ENCODE measurements around the gene DOCK1.

Gene DOCK1

GRCh38 chr10:126930131-126930882 lies 25.1 kb downstream of the DOCK1 start:
- H3K27me3 ChIP-seq (ENCODE audit: insufficient read depth, low read depth): no peaks in the 10 kb centered on the region
- no peak for TF ChIP-seq CTCF (conservative IDR thresholded peaks at IDR 0.05; ENCODE audit: low read depth, low read length)
- H3K4me1 ChIP-seq (ENCODE audit: low read depth, poor library complexity, severe bottlenecking): no peaks in the 10 kb centered on the region
- H3K4me2 ChIP-seq: no peak overlapping the region
- H3K27ac ChIP-seq: no peak overlapping the region
- no peak overlapping the region for H3K9ac ChIP-seq
- no peak overlapping the region for H3K4me3 ChIP-seq (IDR thresholded peaks at IDR 0.05; ENCODE audit: insufficient read depth, low read depth, low read length)
- no peak overlapping the region for H2AFZ ChIP-seq (ENCODE audit: low read depth)
- H3K79me2 ChIP-seq (ENCODE audit: insufficient read depth, low read depth): no peaks in the 10 kb centered on the region
- no peaks in the 10 kb centered on the region for H4K20me1 ChIP-seq (ENCODE audit: insufficient read depth)
- H3K36me3 ChIP-seq (ENCODE audit: insufficient read depth): no peaks in the 10 kb centered on the region

GRCh38 chr10:126930883-126931503 lies 25.8 kb downstream of the DOCK1 start:
- Histone ChIP-seq H3K4me2 (no peak overlapping the region), H3K9ac (no peak overlapping the region), H3K79me2 (ENCODE audit: insufficient read depth, low read depth) (no peaks in the 10 kb centered on the region), H3K27me3 (ENCODE audit: insufficient read depth, low read depth) (no peaks in the 10 kb centered on the region), H2AFZ (ENCODE audit: low read depth) (no peak overlapping the region), H3K4me3 (IDR thresholded peaks at IDR 0.05; ENCODE audit: insufficient read depth, low read depth, low read length) (no peak overlapping the region), H3K36me3 (ENCODE audit: insufficient read depth) (no peaks in the 10 kb centered on the region), H4K20me1 (ENCODE audit: insufficient read depth) (no peaks in the 10 kb centered on the region), H3K4me1 (ENCODE audit: low read depth, poor library complexity, severe bottlenecking) (no peaks in the 10 kb centered on the region), H3K27ac (no peak overlapping the region)
- TF ChIP-seq CTCF (conservative IDR thresholded peaks at IDR 0.05; ENCODE audit: low read depth, low read length): no peak

- no peaks in the 10 kb centered on the region for H3K36me3 ChIP-seq (ENCODE audit: insufficient read depth)
- H3K9ac ChIP-seq: no peak overlapping the region
- no peak overlapping the region for H3K4me3 ChIP-seq (IDR thresholded peaks at IDR 0.05; ENCODE audit: insufficient read depth, low read depth, low read length)
- no peaks in the 10 kb centered on the region for H3K79me2 ChIP-seq (ENCODE audit: insufficient read depth, low read depth)
- H3K27ac ChIP-seq: no peak overlapping the region
- H2AFZ ChIP-seq (ENCODE audit: low read depth): no peak overlapping the region
- H3K4me1 ChIP-seq (ENCODE audit: low read depth, poor library complexity, severe bottlenecking): no peaks in the 10 kb centered on the region
- TF ChIP-seq CTCF (conservative IDR thresholded peaks at IDR 0.05; ENCODE audit: low read depth, low read length): no peak
- no peaks in the 10 kb centered on the region for H4K20me1 ChIP-seq (ENCODE audit: insufficient read depth)
- H3K27me3 ChIP-seq (ENCODE audit: insufficient read depth, low read depth): no peaks in the 10 kb centered on the region
- no peak overlapping the region for H3K4me2 ChIP-seq
Measured at GRCh38 chr10:126931544-126931943, 26.3 kb downstream of the DOCK1 start.

GRCh38 chr10:126932516-126932915 lies 27.3 kb downstream of the DOCK1 start:
- no peaks in the 10 kb centered on the region for H3K27me3 ChIP-seq (ENCODE audit: insufficient read depth, low read depth)
- no peak overlapping the region for H3K4me2 ChIP-seq
- no peak for TF ChIP-seq CTCF (conservative IDR thresholded peaks at IDR 0.05; ENCODE audit: low read depth, low read length)
- H3K9ac ChIP-seq: no peak overlapping the region
- H3K4me1 ChIP-seq (ENCODE audit: low read depth, poor library complexity, severe bottlenecking): no peaks in the 10 kb centered on the region
- no peaks in the 10 kb centered on the region for H4K20me1 ChIP-seq (ENCODE audit: insufficient read depth)
- no peak overlapping the region for H3K4me3 ChIP-seq (IDR thresholded peaks at IDR 0.05; ENCODE audit: insufficient read depth, low read depth, low read length)
- no peaks in the 10 kb centered on the region for H3K79me2 ChIP-seq (ENCODE audit: insufficient read depth, low read depth)
- H3K27ac ChIP-seq: no peak overlapping the region
- no peaks in the 10 kb centered on the region for H3K36me3 ChIP-seq (ENCODE audit: insufficient read depth)
- H2AFZ ChIP-seq (ENCODE audit: low read depth): no peak overlapping the region

All from KMS-11 (cell line).